ENCODE results near the gene RPL7A. TPM values are rescaled to one million over a fixed set of nuclear protein-coding genes. Genes with fewer than 3 reads are reported as not detected.
"Not testable (repeated sequence)": the region's sequence is repeated elsewhere in the genome, so short reads cannot be mapped to it uniquely, and the experiment has no call there.

The RPL7A gene
- total RNA-seq, 1 donor from 2014 or later, result 1,196 TPM

DNA sequence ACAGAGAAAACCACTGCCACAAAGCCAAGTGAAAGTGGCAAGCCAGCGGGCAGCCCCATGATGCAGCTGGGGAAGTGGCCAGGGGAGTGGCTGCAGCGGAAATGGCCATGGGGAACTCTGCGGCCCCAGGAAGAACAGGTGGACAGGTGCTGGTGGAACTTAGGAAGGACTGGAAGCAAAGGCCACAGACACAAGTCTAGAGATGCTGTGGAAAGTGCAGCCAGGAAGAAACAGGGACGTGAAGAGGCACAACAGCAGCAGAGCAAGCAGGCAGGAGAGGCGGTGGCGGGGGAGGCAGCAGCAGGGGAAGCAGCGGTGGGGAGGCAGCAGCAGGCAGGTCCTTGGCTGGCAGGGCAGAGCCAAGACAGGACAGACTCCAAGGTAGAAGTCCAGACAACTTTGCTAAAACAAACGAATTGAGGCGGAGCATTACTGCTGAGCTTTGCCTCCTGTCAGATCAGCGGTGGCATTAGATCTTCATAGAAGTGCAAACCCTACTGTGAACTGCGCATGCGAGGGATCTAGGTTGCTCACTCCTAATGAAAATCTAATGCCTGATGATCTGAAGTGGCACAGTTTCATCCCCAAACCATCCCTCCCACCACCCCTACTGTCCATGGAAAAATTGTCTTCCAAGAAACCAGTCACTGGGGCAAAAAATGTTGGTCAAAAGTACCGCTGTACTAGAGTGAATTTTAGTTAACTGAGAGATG is 23.9 kb upstream of the RPL7A start:
- intact Hi-C loops (cut with DNase I), result no loop called here
- no peak for ATAC-seq

DNA sequence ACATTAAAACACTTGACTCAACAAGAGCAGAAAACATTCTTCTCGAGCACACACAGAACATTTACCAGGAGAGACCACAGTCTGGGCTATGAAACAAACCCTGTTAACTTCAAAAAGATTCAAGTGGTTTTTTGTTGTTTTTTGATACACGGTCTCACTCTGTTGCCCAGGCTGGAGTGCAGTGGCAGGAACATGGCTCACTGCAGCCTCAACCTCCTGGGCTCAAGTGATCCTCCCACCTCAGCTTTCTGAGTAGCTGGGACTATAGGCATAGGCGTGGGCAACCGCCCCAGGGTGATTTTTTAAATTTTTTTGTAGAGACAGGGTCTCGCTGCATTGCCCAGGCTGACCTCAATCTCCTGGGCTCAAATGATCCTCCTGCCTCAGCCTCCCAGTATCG is 21.0 kb upstream of the RPL7A start:
- ATAC-seq; intact Hi-C loops (cut with DNase I): not testable (repeated sequence)

More for the DNA sequence above, 23.9 kb upstream of the RPL7A start:
- no peak for DNase-seq (ENCODE audit: low spot score)

DNA sequence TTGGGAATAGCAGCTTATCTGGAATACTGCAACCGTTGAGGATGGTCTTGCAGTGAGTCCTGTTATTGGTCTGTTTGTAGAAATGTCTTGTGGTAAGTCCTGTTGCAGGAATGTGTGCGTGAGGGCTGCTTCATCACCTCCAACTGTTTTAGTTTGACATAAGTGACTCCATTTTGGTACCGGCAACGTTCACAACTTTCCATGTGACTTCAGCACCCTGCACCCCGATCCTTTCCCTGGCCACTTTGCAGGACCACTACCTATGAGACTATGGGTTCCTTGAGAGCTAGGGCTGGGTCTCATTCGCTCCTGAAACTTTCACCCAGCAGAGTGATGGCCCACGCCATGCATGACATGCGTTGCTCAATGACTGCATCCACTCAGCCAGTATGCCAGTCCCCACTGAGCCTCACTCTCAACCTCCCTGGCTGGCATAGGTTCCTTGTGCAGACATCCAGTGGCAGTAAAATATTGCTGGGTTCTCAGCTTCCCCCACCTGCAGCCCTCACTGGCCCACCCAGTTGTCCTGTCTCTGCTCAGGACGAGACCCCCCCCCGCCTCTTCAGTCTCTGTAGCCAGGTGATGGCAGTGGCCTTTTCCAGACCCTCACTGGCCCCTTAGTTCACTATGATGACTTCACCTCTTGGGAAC is 20.1 kb upstream of the RPL7A start:
- intact Hi-C loops (cut with DNase I), result no loop called here
- ATAC-seq, result no peak
- DNase-seq (ENCODE audit: low spot score), result peak; percentile 37

More for the DNA sequence above, 21.0 kb upstream of the RPL7A start:
- not testable (repeated sequence) for DNase-seq (ENCODE audit: low spot score)

DNA sequence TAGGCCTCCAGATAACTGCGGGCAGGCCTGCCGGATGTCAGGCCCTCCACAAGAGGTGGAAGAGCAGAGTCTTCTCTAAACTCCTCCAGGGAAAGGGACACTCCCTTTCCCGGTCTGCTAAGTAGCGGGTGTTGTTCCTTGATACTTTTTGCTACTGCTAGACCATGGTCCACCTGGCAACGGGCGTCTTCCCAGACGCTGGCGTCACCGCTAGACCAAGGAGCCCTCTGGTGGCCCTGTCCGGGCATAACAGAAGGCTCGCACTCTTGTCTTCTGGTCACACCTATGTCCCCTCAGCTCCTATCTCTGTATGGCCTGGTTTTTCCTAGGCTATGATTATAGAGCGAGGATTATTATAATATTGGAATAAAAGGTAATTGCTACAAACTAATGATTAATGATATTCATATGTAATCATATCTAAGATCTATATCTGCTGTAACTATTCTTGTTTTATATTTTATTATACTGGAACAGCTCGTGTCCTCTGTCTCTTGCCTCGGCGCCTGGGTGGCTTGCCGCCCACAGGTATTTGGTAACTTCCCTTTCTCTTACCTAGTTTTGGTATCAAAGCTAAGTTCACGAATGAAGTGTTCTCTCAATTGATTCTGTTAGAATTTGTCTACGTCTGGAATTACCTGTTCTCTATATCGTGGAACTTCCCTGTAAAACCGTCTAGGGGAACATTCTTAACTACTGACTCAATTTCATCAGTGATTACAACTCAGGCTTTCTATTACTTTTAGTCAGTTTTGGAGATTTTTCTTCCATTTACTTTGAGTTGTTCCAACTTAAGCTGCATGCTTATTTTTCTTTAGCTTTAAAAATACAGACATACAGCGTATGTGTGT is 18.5 kb upstream of the RPL7A start:
- intact Hi-C loops (cut with DNase I), result loop anchor here (10.0 kb wide), 1 partner anchor 145 kb away; no protein-coding TSS in a partner anchor
- not testable (repeated sequence) for ATAC-seq
- peak; percentile 55 for DNase-seq (ENCODE audit: low spot score)

DNA sequence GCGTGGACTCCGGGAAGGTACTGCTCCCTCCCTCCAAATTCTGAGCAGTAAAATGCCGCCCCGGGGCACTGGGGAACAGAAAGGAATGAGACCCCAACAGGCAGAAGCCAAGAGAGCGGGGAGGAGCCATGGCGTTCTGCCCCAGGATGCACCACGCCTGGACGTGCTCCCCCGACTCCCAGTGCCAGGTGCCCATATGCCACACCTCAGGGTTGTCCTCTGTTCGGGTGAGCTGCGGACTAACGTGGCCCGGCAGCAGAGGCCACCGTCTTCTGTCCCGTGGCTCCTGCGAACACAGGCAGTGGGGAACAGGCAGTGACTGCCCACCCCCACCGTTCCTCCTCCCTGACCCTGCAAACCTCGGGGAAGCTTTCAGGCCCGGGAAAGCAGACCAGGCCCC is 16.8 kb upstream of the RPL7A start:
- no peak for DNase-seq (ENCODE audit: low spot score)
- intact Hi-C loops (cut with DNase I), result loop anchor here (10.0 kb wide), 1 partner anchor 146 kb away; no protein-coding TSS in a partner anchor
- ATAC-seq, result no peak

DNA sequence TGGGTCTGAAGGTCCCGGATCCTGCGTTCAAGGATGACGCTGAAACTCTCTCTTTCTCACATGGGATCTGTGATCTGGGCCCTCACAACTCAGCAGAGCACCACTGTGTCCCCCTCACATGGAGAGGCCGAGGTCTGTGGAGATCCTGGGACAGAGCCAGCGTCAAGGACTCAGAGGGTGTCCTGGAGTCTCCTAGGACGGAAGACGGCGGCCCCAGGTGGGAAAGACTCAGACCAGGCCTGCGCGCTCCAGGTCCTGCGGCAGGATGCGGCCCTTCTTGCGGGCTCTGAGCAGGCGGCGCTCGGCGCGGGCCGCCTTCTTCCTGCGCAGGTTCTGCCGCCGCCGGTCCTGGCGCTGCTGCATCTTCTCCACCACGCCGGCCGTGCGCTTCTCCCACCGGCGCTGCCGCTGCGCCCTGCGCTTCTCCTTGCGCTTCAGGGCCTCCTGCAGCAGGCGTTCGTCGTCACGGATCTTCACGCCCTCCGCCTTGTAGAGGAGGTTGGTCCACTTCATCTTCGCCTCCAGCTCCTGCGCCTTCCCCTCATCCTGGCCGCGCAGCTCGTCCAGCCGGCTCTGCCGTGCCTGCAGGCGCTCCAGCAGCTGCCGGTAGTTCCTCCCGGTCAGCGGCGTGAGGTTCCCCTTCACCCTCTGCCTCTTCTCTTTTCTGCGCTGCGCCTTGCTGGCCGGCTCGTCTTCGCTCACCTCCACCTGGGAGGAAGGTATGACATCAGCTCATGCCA is 16.2 kb upstream of the RPL7A start:
- ATAC-seq (no peak), DNase-seq (ENCODE audit: low spot score) (peak; percentile 54)
- intact Hi-C loops (cut with DNase I), result loop anchor here (10.0 kb wide), 1 partner anchor 147 kb away; no protein-coding TSS in a partner anchor

DNA sequence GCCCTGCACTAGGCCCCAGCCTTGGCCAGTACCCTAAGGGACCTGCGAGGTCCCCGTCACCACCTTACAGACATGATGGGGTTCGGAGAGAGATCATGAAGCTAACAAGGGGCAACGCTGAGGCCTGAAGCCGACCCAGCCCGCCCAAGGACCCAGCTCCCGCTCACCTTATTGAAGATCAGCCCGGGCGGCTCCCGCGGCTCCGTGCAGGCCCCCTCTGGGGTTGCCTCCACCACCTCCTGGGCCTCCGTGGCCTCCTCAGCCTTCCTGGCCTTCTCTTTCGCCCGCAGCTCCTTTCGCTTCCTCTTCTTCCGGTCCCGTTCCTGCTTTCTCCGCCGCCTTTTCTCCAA is 15.7 kb upstream of the RPL7A start:
- DNase-seq (ENCODE audit: low spot score) (peak; percentile 40), ATAC-seq (no peak)
- intact Hi-C loops (cut with DNase I), result loop anchor here (10.0 kb wide), 1 partner anchor 148 kb away; no protein-coding TSS in a partner anchor

DNA sequence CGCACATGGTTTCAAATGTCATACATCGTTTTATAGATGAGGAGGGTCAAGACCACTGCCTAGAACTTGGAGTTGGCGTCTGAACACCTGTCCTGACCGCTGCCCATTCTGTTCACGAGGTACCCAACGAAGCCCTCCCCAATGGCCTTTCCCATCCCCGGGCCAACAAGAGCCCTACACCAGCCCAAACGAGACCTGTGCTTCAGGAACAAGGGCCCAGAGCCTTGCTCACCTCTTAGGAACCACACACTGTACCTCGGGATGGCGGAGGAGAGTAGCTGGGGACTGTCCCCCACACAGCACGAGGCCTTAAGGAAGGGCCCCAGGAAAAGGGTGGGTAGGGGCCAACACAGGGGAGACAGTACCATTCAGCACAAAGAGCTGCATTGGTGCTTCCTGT is 15.0 kb upstream of the RPL7A start:
- no peak for ATAC-seq
- peak; percentile 32 for DNase-seq (ENCODE audit: low spot score)
- intact Hi-C loops (cut with DNase I), result loop anchor here (10.0 kb wide), 1 partner anchor 148 kb away; no protein-coding TSS in a partner anchor

DNA sequence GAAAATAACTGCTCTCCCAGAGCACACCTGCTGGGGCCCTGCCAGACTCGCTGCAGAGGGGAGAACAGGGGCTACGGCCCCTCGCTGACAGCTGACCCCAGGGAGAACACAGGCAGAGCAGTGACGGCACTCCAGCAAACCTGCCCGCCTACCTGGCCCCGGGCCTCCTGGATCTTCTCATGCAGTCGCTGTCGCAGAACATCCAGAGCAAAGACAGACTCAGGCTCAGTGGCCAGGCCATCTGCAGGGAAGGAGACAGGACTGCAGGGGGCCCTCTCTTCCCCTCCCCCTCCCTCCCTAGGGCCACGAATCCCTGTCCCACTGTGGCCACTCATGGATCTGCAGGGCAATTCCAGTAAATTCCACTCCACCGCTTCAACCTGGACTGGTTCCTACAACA is 14.5 kb upstream of the RPL7A start:
- ATAC-seq (no peak), DNase-seq (ENCODE audit: low spot score) (peak; percentile 55)
- intact Hi-C loops (cut with DNase I), result loop anchor here (10.0 kb wide), 1 partner anchor 149 kb away; no protein-coding TSS in a partner anchor

DNA sequence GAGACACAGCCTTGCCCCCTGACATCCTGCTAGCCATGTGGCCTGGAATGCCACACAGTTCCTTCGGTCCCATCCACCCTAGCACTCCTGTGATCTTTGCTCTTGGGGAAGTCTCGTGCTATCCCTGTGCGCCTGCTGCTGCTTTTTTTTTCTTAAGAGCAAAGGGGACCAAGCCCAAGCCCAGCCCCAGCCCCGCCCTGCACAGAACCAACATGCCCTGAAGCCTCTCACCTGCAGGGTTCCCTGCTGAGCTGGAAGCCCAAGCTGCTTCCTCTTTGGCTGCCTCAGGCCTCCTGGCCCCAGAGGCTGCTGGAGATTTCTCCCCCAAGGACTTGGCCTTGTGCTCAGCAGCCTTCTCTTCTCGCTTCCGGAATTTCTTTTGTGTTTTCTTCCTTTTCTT is 13.9 kb upstream of the RPL7A start:
- intact Hi-C loops (cut with DNase I), result loop anchor here (10.0 kb wide), 1 partner anchor 149 kb away; no protein-coding TSS in a partner anchor
- no peak for ATAC-seq
- DNase-seq (ENCODE audit: low spot score), result peak; percentile 48

DNA sequence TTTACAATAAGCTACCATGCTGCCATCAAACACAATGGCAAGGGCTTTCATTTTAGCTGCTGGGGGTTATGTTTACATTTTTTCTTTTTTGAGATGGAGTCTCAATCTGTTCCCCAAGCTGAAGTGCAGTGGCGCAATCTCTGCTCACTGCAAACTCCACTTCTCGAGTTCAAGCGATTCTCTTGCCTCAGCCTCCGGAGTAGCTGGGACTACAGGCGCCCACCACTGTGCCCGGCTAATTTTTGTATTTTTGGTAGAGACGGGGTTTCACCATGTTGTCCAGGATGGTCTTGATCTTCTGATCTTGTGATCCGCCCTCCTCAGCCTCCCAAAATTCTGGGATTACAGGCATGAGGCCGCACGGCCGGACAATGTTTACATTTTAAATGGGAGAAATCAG is 13.1 kb upstream of the RPL7A start:
- intact Hi-C loops (cut with DNase I), result loop anchor here (10.0 kb wide), 1 partner anchor 150 kb away; no protein-coding TSS in a partner anchor
- ATAC-seq, result not testable (repeated sequence)
- peak; percentile 37 for DNase-seq (ENCODE audit: low spot score)

DNA sequence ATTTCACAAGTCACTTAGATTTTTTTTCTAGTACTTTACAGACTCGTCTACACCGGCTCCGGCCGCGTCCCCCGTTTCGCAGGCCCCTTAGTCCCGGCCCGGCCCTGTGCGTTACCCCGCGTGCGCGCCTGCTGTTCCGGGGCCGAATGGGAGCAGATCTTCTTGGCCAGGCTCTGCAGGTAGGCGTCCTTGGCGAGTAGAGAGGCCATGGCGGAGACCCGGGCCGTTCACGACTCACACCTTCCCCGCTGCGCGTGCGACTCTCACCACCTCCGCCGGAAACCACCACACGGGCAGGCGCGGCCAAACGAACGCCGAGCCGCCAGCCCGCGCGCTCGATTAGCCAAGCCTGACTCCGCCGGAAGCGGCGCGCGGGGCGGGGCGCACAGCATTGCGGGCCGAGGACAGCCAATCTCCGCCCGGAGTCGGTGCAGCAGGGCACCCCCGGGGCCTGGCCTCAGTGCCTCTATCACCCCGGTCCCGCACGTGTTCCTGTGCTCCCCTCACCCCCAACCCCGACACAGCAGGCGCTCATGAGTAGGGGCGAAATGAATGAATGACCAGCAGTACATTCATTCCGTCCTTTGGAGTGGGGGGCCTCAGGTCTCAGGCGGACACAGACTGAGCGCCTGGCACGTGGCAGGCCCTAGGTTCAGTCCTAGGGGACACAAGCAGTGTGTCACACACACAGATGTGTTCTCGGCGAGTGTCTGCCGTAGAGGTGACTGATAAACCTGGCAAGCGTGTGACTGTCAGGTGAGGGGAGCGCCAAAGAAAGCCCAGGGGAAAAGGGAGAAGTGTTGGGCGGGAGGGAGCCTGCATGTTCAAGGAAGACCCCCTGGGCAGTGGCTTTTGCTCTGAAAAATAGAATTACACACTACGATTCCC is 11.8 kb upstream of the RPL7A start, which contains the start of gene SURF6:
Gene SURF6 (minus strand): TSS at position 265 of the 888 bp plus-strand sequence. CDS start 56 bp downstream, at position 209.
- ATAC-seq (peak; percentile 94), DNase-seq (ENCODE audit: low spot score) (peak; percentile 92)
- intact Hi-C loops (cut with DNase I), result loop anchor here (10.0 kb wide), 1 partner anchor 151 kb away; no protein-coding TSS in a partner anchor

DNA sequence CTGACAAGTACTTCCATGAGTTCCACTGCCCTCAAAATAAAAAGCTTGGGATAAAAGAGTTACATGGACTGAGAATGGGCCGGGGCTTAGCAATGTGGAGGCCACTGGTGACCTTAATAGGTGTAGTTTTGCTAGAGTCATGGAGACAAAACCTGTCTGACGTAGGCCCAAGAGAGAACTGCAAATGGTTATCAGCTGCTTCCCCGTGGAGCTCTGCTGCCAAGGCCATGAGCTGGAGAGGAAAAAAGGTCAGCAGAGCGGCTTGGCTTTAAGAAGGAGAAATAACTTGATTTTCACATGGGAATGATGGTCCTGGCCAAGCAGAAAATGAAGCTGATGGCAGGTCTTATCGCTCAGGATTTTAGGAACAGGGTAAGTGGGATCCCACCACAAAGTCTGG is 8.4 kb upstream of the RPL7A start:
- ATAC-seq, result no peak
- no peak for DNase-seq (ENCODE audit: low spot score)
- intact Hi-C loops (cut with DNase I), result loop anchor here (10.0 kb wide), 1 partner anchor 155 kb away; no protein-coding TSS in a partner anchor

DNA sequence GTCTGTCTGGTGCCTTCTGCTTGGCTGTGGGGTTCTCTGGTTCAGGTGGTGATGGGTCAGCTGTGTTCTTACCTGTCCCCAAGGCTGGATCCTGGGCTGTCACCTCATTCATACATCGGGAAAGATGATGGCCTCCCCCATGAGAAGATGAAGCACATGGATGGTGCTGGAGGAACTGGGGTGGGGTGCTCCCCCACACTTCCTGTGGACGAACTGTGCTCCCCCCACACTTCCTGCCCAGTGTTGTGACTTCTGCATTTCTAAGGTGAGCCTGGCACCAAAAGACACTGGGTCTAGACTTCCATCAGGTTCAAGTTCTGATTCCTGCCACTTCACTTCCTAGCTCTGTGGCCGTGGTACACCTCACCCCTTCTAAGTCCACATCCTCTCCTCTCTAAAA is 7.8 kb upstream of the RPL7A start:
- intact Hi-C loops (cut with DNase I), result no loop called here
- DNase-seq (ENCODE audit: low spot score) (no peak), ATAC-seq (no peak)

DNA sequence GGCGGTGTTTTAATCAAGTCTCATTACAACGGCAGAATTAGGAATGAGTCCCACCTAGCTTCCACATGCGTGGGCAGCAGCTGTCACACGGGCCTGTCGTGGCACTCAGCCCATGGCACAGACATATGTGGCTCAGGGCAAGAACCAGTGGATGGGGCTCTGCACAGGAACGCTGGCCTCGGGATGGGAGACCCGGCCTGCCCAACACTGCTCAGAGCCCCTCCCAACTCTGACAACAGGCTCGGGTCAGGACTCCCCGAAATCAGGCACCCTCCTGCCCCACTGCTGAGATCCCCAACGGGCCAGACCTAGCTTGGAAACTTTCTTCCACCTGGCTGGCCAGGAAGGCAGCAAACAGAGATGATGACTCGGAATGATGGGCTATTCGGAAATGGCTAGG is 7.1 kb upstream of the RPL7A start:
- ATAC-seq, result no peak
- intact Hi-C loops (cut with DNase I), result no loop called here
- no peak for DNase-seq (ENCODE audit: low spot score)

DNA sequence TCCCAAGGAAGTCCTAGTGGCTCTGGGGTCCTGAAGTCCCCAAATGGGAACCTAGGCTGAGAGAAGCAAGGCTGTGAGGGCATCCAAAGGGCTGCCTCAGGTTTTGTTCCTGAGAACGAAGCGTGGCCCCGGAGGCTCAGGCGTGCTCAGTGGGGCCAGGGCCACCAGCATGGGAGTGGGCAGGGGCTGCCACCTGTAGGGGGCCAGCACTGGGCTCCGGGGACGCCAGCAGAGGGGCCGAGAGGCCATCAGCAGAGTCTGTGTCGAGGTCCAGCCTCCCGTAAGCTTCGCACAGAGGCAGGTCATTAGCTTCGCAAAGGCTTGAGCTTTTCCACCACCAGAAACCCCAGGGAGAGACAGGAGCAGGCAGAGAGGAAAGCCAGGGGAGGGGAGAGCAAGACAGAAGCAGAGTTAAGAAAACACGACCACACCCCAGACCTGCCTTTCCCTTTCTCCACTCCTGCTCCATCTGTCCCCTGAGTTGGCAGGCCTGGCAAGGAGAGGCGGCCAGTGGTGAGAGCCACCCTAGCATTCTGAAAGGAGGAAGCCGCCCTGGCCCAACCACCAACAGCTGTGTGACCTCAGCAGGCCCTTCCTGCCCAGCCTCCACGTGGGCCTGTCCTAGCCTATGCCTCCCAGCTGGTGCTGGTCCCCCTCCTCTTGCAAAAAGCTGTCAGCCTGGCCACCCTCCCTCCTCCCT is 6.5 kb upstream of the RPL7A start:
- peak; percentile 66 for ATAC-seq
- DNase-seq (ENCODE audit: low spot score), result no peak
- intact Hi-C loops (cut with DNase I), result no loop called here

DNA sequence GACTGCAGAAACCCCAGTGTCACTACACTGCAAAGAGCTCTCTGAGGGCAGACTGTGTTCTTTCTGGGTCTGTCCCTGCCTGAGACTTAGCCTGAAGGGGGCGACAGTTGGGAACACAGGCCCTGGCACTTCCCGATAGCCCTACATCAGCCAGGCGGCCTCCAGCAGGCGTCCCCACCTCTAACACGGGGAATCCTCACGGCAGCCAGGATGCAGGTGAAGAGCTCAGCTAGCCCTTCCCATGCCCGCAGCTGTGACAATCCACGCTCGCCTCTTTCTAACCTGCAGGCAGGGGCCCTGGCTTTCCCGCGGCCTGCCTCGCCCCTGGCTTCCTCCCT is 6.0 kb upstream of the RPL7A start:
- ATAC-seq, result no peak
- intact Hi-C loops (cut with DNase I), result no loop called here
- no peak for DNase-seq (ENCODE audit: low spot score)

Data from sciatic nerve (tissue), 2 donors.